Measurements from ENCODE around the gene AEBP1.

The AEBP1 gene

GRCh38 chr7:44142028-44142427 lies 37.9 kb downstream of the AEBP1 start:
- DNase-seq (ENCODE audit: low read depth in 2 of 2) = no peak

DNA sequence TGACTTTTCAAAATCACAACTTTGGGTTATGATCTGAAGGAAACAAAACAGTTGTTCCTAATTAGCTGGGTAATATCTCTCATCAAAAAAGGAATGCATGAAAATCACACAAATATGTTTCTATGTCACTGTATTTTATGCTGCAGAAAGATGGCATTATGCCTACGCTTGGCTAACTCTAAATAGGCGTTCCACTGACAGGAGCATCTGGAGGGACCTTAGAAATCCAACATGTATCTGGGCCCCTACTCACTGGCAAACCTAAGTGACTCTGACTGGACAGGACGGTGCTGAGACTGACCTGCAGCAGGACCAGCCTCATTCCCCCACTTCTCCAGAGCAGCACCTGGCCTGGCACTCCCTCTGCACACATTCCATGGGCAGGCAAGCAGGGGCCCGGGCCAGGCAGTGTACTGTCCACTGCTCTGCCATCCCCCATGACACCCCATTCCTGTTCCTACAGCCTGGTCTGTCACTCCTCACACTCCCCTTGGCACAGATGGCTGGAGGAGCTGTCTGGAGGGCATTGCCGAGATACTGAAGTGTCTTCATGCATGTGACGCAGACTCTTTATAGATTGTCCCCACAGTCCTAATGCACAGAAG lies 39.6 kb downstream of the AEBP1 start:
- no peak for DNase-seq (ENCODE audit: low read depth in 2 of 2)

DNA sequence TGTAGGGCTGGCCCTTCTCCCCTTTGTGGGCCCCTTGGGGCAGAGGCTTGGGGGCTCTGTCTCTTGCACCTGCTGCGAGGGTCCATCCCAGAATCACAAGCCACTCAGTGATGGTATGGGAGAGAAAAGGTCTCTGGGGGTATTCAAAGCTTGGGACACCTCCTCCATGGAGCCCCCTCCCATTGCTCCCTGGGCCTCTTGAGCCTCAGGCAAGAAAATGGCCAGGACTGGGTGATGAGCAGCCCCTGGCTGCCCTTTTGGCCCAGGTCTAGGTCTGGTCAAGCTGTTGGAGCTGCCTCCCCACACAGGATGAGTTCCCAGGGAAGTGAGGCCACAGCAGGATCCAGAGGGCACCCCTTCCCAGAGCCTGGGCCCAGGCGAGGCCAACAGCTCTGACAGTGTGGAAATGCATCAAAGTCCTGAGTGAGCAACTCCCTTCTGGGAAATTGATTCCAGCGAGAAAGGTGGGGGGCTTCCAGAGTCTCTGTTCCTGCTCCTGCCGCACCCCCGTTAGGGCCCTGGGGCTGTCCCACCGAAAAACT lies 40.4 kb downstream of the AEBP1 start:
- DNase-seq (ENCODE audit: low read depth in 2 of 2) = no peak

- no peak for DNase-seq (ENCODE audit: low read depth in 2 of 2)
Observed at GRCh38 chr7:44144968-44145478, 40.9 kb downstream of the AEBP1 start.

GRCh38 chr7:44145479-44145968 lies 41.4 kb downstream of the AEBP1 start:
- DNase-seq (ENCODE audit: low read depth in 2 of 2) = peak; percentile 50 to 55

- peak; percentile 62 to 69 for DNase-seq (ENCODE audit: low read depth in 2 of 2)
Observed at GRCh38 chr7:44145969-44146911, 42.1 kb downstream of the AEBP1 start.

GRCh38 chr7:44147026-44147991 lies 43.2 kb downstream of the AEBP1 start:
- DNase-seq (ENCODE audit: low read depth in 2 of 2) = no peak

DNA sequence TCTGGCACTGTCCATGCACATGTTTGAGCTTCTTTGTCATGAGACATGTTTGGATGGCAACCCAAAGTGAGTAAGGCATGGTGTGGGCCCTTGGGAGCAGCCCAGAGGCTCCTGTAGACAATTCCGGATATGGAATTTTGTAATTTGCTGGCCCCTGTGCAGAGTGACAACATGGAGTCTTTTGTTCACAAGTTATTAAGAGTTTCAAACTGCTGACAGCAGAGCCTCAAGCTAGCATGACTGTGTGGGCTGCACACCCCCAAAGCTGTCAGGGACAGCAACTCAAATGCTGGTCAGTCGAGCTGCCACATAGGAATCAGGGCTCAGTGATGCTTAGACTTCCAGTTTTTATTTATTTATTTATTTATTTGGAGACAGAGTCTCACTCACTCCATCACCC lies 44.0 kb downstream of the AEBP1 start:
- no peak for DNase-seq (ENCODE audit: low read depth in 2 of 2)

DNA sequence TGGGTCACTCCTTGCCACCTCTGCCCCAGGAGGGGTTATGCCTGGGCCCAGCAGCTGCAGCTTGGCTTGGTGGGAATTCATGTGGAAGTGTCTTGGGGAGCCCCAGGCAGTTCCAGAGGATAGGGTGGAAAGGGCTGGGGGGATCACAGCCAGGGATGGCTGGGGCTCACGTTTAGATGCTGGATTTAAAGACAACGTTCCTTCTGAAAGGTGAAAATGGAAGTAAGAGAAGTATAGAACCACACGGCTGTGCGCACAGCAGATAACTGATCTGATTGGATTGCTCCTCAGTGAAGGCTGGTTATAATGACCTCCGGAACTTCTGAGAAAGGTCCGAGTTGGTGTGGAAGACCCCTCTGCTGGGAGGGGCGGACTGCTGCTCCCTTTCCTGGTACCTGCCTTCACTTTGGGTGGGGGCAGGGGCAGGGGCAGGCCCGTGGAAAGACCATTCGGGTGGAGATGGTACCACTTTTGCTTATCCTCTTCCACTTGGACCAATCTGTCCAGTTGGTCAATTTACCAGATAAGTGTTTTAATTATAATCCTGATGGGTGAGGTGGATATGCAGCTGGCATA lies 44.9 kb downstream of the AEBP1 start:
- no peak for DNase-seq (ENCODE audit: low read depth in 2 of 2)

DNA sequence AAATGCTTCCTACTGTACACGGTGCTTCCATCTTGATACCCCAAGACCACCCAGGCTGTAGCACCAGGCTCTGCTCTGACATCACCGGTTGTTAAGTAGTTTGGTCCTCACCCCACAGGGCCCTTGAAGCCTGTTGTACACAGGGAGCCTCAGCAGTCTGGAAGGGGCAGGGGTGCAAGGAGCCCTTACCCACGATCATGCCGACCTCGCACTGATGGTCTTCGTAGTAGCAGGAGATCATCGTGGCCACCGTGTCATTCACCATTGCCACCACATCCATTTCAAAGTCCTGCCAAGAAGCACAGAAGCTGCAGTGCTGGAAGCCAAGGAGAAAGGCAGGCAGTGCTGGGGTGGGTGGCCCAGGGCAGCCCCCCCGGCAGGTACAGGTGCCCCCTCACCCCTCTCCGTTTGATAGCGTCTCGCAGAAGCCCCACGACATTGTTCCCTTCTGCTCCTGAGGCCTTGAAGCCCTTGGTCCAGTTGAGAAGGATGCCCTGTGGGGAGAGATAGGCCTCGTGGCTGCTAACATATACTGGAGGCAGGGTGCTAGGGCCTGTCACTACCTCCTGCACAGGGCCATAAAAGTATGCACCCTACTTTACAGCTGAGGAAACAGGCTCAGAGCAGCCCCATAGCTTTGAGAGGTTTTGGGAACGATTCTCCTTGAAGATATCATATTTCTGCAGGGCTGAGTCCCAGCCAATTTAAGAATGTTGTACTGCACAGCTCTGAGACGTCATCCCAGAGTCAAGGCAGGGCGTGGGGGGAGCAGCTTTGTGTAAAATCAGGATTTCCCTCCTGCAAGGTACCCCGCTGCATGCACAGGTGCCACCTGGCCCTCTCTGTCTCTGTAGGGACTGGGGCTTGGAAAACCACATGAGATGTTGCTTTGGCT lies 45.7 kb downstream of the AEBP1 start:
- DNase-seq (ENCODE audit: low read depth in 2 of 2) = no peak

DNA sequence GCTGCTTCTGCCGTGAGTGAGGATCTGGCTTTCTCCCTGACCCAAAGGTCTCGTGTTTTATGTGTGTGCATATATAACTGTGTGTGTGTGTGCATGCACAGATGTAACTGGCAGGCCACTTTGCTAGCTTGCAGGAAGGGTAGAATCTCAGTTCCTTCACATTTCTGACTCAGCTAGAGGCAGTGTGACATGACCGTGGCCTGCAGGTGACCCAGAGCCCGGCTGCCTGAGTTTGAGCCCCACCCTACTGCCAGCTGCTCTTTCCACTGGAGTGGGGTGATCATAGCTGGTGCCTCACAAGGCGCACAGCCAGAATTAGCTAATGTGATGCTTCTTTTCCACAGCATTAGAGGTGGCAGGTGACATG lies 46.3 kb downstream of the AEBP1 start:
- no peak for DNase-seq (ENCODE audit: low read depth in 2 of 2)

GRCh38 chr7:44150966-44151941 lies 47.1 kb downstream of the AEBP1 start:
- DNase-seq (ENCODE audit: low read depth in 2 of 2) = no peak

- no peak for DNase-seq (ENCODE audit: low read depth in 2 of 2)
Observed at GRCh38 chr7:44151956-44152355, 47.8 kb downstream of the AEBP1 start.

DNA sequence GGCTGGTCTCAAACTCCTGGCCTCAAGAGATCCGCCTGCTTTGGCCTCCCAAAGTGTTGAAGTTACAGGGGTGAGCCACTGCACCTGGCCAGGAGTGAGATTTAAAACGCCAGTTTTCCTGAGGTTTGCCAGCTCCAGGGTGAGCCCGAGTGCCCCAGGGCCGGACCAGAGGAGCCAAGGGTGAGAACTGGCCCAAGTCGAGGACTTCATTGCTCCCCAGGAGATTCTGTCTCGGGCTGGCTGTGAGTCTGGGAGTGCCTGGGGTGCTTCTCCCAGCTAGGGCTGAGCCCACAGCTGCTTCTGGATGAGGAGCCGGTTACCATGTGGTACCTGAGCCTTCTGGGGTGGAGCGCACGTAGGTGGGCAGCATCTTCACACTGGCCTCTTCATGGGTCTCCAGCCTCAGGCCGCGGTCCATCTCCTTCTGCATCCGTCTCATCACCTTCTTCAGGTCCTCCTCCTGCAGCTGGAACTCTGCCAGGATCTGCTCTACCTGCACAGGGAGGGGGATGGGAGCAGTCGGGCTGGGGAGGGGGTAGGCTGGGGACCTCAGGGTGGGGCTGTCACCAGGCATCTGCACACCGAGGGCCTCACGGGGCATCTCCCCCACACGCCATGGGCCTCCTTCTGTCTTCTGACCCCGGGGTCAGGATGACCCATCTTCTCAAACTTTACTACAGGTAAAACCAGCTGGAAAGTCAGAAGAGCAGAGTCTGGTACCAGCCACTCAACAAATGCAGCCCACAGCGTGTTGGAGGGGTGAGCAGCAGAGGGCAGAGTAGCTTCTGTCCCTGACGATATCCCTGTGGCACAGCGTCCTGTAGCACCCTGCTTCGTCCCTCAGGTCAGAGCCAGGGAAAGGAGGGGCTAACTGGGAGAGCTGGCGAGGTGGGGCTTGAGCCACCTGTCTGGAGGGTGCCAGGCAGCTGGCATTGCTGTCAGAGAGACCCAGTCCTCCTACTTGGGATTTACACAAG lies 49.1 kb downstream of the AEBP1 start:
- no peak for DNase-seq (ENCODE audit: low read depth in 2 of 2)

GRCh38 chr7:44153948-44154335 lies 49.8 kb downstream of the AEBP1 start:
- DNase-seq (ENCODE audit: low read depth in 2 of 2) = no peak

DNA sequence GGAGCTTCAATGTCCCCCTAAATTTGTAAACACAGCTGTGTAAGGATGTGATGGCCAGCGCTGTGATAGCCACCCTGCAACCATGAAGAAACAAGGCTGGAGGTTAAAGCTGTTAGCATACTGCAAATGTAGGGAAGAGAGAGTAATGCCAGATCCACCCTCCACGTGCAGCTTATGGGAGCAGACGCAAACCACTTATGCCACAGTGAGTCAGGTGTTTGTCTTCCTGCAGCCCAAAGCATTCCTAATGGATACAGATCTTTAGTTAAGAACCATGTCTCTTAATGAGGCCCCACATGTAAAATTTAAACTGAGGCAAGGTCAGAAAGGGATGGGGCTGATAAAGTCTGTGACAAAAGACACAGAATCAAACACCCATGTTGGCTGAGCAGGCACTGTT lies 50.6 kb downstream of the AEBP1 start:
- DNase-seq (ENCODE audit: low read depth in 2 of 2) = no peak
